HEK293 (cell line): Measurements from ENCODE around the gene PSTPIP2.

Experiments used
- GLIS1 ChIP-seq: fragments of 450-650 bp; formaldehyde crosslinking; IDR thresholded peaks from 2 replicates; pipeline ENCODE4 v1.5.1; 2016; ENCODE audit warnings: missing biosample characterization, missing genetic modification characterization
- GLIS2 ChIP-seq: fragments of 450-650 bp; formaldehyde crosslinking; IDR thresholded peaks from 2 replicates; pipeline ENCODE4 v1.5.1; 2016; ENCODE audit warnings: missing biosample characterization, missing genetic modification characterization
- SALL2 ChIP-seq: fragments of 450-650 bp; formaldehyde crosslinking; IDR thresholded peaks from 2 replicates; pipeline ENCODE4 v1.5.0; 2017; ENCODE audit warnings: missing biosample characterization, mild to moderate bottlenecking, missing genetic modification characterization, borderline replicate concordance
- SCRT1 ChIP-seq: fragments of 450-650 bp; formaldehyde crosslinking; IDR thresholded peaks from 2 replicates; pipeline ENCODE4 v1.5.1; 2016; ENCODE audit warnings: missing biosample characterization, missing genetic modification characterization, borderline replicate concordance
- SETDB1 ChIP-seq: IDR thresholded peaks from one replicate; pipeline ENCODE4 v1.6.1; 2017; ENCODE audit warnings: mild to moderate bottlenecking, low read length, moderate library complexity, mixed read lengths; ENCODE audit not compliant: insufficient read length
- SP7 ChIP-seq: fragments of 450-650 bp; formaldehyde crosslinking; IDR thresholded peaks from 2 replicates; pipeline ENCODE4 v1.5.1; 2016; ENCODE audit warnings: missing biosample characterization, missing genetic modification characterization
- TRIM28 ChIP-seq: IDR thresholded peaks from 2 replicates; pipeline ENCODE4 v1.6.1; 2011; ENCODE audit warnings: low read length, control low read depth, borderline replicate concordance
- YY2 ChIP-seq: fragments of 450-650 bp; formaldehyde crosslinking; IDR thresholded peaks from 2 replicates; pipeline ENCODE4 v1.5.1; 2016; ENCODE audit warnings: missing biosample characterization, missing genetic modification characterization
- ZBTB17 ChIP-seq: fragments of 450-650 bp; formaldehyde crosslinking; IDR thresholded peaks from 2 replicates; pipeline ENCODE4 v1.5.1; 2016; ENCODE audit warnings: missing biosample characterization, missing genetic modification characterization
- ZEB2 ChIP-seq: fragments of 450-650 bp; formaldehyde crosslinking; IDR thresholded peaks from 2 replicates; pipeline ENCODE4 v1.5.1; 2016; ENCODE audit warnings: missing biosample characterization, missing genetic modification characterization
- ZFHX2 ChIP-seq: fragments of 450-650 bp; formaldehyde crosslinking; conservative IDR thresholded peaks from 2 replicates; pipeline ENCODE4 v1.5.1; 2016; ENCODE audit warnings: missing biosample characterization, missing genetic modification characterization
- ZNF114 ChIP-seq: fragments of 450-650 bp; formaldehyde crosslinking; IDR thresholded peaks from 2 replicates; pipeline ENCODE4 v1.5.0; 2017; ENCODE audit warnings: missing biosample characterization, missing genetic modification characterization
- ZNF174 ChIP-seq: fragments of 450-650 bp; formaldehyde crosslinking; IDR thresholded peaks from 2 replicates; pipeline ENCODE4 v1.5.0; 2017; ENCODE audit warnings: missing biosample characterization, mild to moderate bottlenecking, missing genetic modification characterization
- ZNF292 ChIP-seq: fragments of 450-650 bp; formaldehyde crosslinking; IDR thresholded peaks from 2 replicates; pipeline ENCODE4 v1.5.1; 2016; ENCODE audit warnings: low read depth, missing biosample characterization, missing genetic modification characterization, borderline replicate concordance
- ZNF423 ChIP-seq: fragments of 450-650 bp; formaldehyde crosslinking; IDR thresholded peaks from 2 replicates; pipeline ENCODE4 v1.5.1; 2016; ENCODE audit warnings: missing biosample characterization, missing genetic modification characterization
- ZNF654 ChIP-seq: fragments of 450-650 bp; formaldehyde crosslinking; IDR thresholded peaks from 2 replicates; pipeline ENCODE4 v1.5.1; 2016; ENCODE audit warnings: low read depth, missing biosample characterization, missing genetic modification characterization
- ZNF707 ChIP-seq: fragments of 450-650 bp; formaldehyde crosslinking; IDR thresholded peaks from 2 replicates; pipeline ENCODE4 v1.5.1; 2016; ENCODE audit warnings: missing biosample characterization, missing genetic modification characterization
- ZNF747 ChIP-seq: fragments of 450-650 bp; formaldehyde crosslinking; IDR thresholded peaks from 2 replicates; pipeline ENCODE4 v1.5.1; 2016; ENCODE audit warnings: missing biosample characterization, missing genetic modification characterization
- ZNF76 ChIP-seq: fragments of 450-650 bp; formaldehyde crosslinking; IDR thresholded peaks from 2 replicates; pipeline ENCODE4; 2016; ENCODE audit warnings: low read depth, missing biosample characterization, missing genetic modification characterization, borderline replicate concordance
- ZNF830 ChIP-seq: fragments of 450-650 bp; IDR thresholded peaks from 2 replicates; pipeline ENCODE4 v1.5.0; 2018; ENCODE audit warnings: missing biosample characterization, missing genetic modification characterization, low read depth, mild to moderate bottlenecking, moderate library complexity
- ZSCAN30 ChIP-seq: fragments of 450-650 bp; IDR thresholded peaks from 2 replicates; pipeline ENCODE4 v1.5.1; 2018; ENCODE audit warnings: missing biosample characterization, mild to moderate bottlenecking, missing genetic modification characterization, moderate library complexity
- ZXDB ChIP-seq: fragments of 450-650 bp; formaldehyde crosslinking; IDR thresholded peaks from 2 replicates; pipeline ENCODE4 v1.5.1; 2016; ENCODE audit warnings: missing biosample characterization, missing genetic modification characterization
- TF ChIP-seq, protein P1 (sequence below): fragments of 450-650 bp; formaldehyde crosslinking; IDR thresholded peaks from 2 replicates; pipeline ENCODE4 v1.5.1; 2016; ENCODE audit warnings: missing biosample characterization, missing genetic modification characterization
- TF ChIP-seq, protein P2 (sequence below): fragments of 450-650 bp; formaldehyde crosslinking; IDR thresholded peaks from 2 replicates; pipeline ENCODE4 v1.5.1; 2016; ENCODE audit warnings: missing biosample characterization, missing genetic modification characterization
- TF ChIP-seq, protein P3 (sequence below): fragments of 450-650 bp; formaldehyde crosslinking; IDR thresholded peaks from 2 replicates; pipeline ENCODE4 v1.5.1; 2017; ENCODE audit warnings: missing biosample characterization, missing genetic modification characterization
- TF ChIP-seq, protein P4 (sequence below): fragments of 450-650 bp; formaldehyde crosslinking; IDR thresholded peaks from 2 replicates; pipeline ENCODE4 v1.5.1; 2017; ENCODE audit warnings: missing biosample characterization, missing genetic modification characterization
- TF ChIP-seq, protein P5 (sequence below): fragments of 450-650 bp; formaldehyde crosslinking; IDR thresholded peaks from 2 replicates; pipeline ENCODE4 v1.5.1; 2016; ENCODE audit warnings: missing biosample characterization, missing genetic modification characterization
- TF ChIP-seq, protein P6 (sequence below): fragments of 450-650 bp; formaldehyde crosslinking; IDR thresholded peaks from 2 replicates; pipeline ENCODE4 v1.5.1; 2016; ENCODE audit warnings: missing biosample characterization, missing genetic modification characterization, low read depth

PSTPIP2 gene

DNA sequence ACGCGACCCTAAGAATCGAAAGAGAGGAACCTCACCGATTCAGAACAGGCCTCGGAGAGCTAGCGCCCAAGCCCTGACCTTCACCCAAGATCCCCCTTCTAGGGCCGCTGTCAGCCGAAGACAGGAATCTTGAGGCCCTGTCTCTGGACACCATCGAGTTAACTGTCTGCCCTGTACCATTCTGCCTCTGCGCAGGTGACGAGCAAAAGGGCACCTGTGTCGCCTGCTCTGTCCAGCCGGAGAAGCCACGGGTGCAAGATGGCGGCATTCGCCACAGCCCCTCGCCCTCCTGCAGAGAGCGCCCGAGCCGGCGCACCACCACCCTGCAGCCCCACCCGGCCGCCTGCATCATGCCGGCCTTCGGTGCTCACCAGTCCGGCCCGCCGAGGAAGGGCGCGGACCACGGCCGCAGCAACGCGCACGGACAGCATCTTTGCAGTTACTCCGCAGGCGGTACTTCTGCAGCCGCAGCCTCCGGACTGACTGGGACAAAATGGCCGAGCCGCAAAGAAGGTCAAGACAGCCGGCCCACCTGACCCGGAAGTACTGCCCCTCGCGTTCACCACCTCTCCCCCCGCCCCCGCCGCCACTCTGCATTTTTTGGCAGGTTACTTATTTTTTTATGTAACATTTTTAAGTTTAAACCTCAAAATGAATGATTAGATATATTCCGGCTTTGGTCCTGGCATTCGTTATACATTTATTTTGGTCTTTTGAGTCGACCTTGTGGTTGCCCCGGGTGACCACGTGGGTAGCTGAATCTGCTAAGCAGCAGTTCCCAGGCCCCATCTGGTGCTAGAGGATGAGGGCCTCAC is 25.9 kb upstream of the PSTPIP2 start, which contains the start of gene ATP5F1A (continued):
- TF ChIP-seq ZNF114 (tag by site-specific recombination), result no peak
- TF ChIP-seq, protein P1, sequence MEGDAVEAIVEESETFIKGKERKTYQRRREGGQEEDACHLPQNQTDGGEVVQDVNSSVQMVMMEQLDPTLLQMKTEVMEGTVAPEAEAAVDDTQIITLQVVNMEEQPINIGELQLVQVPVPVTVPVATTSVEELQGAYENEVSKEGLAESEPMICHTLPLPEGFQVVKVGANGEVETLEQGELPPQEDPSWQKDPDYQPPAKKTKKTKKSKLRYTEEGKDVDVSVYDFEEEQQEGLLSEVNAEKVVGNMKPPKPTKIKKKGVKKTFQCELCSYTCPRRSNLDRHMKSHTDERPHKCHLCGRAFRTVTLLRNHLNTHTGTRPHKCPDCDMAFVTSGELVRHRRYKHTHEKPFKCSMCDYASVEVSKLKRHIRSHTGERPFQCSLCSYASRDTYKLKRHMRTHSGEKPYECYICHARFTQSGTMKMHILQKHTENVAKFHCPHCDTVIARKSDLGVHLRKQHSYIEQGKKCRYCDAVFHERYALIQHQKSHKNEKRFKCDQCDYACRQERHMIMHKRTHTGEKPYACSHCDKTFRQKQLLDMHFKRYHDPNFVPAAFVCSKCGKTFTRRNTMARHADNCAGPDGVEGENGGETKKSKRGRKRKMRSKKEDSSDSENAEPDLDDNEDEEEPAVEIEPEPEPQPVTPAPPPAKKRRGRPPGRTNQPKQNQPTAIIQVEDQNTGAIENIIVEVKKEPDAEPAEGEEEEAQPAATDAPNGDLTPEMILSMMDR (tag by site-specific recombination), result peak; percentile 61; the same call in 1 of the 2 replicates
- no peak for TF ChIP-seq ZBTB17 (tag by site-specific recombination)
- TF ChIP-seq ZNF747 (tag by site-specific recombination), result no peak
- no peak for TF ChIP-seq ZNF423 (tag by site-specific recombination)
- TF ChIP-seq ZNF707 (tag by site-specific recombination), result no peak
- TF ChIP-seq, protein P2, sequence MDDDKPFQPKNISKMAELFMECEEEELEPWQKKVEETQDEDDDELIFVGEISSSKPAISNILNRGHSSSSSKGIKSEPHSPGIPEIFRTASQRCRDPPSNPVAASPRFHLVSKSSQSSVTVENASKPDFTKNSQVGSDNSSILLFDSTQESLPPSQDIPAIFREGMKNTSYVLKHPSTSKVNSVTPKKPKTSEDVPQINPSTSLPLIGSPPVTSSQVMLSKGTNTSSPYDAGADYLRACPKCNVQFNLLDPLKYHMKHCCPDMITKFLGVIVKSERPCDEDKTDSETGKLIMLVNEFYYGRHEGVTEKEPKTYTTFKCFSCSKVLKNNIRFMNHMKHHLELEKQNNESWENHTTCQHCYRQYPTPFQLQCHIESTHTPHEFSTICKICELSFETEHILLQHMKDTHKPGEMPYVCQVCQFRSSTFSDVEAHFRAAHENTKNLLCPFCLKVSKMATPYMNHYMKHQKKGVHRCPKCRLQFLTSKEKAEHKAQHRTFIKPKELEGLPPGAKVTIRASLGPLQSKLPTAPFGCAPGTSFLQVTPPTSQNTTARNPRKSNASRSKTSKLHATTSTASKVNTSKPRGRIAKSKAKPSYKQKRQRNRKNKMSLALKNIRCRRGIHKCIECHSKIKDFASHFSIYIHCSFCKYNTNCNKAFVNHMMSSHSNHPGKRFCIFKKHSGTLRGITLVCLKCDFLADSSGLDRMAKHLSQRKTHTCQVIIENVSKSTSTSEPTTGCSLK (tag by site-specific recombination), result no peak
- TF ChIP-seq GLIS1 (tag by site-specific recombination), result peak; percentile 84
- no peak for TF ChIP-seq ZNF174 (tag by site-specific recombination)
- TF ChIP-seq, protein P3, sequence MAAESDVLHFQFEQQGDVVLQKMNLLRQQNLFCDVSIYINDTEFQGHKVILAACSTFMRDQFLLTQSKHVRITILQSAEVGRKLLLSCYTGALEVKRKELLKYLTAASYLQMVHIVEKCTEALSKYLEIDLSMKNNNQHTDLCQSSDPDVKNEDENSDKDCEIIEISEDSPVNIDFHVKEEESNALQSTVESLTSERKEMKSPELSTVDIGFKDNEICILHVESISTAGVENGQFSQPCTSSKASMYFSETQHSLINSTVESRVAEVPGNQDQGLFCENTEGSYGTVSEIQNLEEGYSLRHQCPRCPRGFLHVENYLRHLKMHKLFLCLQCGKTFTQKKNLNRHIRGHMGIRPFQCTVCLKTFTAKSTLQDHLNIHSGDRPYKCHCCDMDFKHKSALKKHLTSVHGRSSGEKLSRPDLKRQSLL, result no peak
- peak; percentile 50; the same call in 1 of the 2 replicates for TF ChIP-seq SP7 (tag by site-specific recombination)
- TF ChIP-seq SETDB1, result no peak
- TF ChIP-seq ZNF292 (tag by site-specific recombination), result no peak
- peak; percentile 43 for TF ChIP-seq ZFHX2
- TF ChIP-seq, protein P4, sequence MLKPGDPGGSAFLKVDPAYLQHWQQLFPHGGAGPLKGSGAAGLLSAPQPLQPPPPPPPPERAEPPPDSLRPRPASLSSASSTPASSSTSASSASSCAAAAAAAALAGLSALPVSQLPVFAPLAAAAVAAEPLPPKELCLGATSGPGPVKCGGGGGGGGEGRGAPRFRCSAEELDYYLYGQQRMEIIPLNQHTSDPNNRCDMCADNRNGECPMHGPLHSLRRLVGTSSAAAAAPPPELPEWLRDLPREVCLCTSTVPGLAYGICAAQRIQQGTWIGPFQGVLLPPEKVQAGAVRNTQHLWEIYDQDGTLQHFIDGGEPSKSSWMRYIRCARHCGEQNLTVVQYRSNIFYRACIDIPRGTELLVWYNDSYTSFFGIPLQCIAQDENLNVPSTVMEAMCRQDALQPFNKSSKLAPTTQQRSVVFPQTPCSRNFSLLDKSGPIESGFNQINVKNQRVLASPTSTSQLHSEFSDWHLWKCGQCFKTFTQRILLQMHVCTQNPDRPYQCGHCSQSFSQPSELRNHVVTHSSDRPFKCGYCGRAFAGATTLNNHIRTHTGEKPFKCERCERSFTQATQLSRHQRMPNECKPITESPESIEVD, result no peak
- peak; percentile 95 for TF ChIP-seq YY2 (tag by site-specific recombination)
- TF ChIP-seq ZXDB, result peak; percentile 82
- TF ChIP-seq, protein P5, sequence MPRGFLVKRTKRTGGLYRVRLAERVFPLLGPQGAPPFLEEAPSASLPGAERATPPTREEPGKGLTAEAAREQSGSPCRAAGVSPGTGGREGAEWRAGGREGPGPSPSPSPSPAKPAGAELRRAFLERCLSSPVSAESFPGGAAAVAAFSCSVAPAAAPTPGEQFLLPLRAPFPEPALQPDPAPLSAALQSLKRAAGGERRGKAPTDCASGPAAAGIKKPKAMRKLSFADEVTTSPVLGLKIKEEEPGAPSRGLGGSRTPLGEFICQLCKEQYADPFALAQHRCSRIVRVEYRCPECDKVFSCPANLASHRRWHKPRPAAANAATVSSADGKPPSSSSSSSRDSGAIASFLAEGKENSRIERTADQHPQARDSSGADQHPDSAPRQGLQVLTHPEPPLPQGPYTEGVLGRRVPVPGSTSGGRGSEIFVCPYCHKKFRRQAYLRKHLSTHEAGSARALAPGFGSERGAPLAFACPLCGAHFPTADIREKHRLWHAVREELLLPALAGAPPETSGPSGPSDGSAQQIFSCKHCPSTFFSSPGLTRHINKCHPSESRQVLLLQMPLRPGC, result 0 out of 2 replicates have a peak, but pooled peaks have one; percentile 26
- TF ChIP-seq ZNF76 (tag by site-specific recombination), result no peak
- no peak for TF ChIP-seq SCRT1 (tag by site-specific recombination)
- TF ChIP-seq, protein P6, sequence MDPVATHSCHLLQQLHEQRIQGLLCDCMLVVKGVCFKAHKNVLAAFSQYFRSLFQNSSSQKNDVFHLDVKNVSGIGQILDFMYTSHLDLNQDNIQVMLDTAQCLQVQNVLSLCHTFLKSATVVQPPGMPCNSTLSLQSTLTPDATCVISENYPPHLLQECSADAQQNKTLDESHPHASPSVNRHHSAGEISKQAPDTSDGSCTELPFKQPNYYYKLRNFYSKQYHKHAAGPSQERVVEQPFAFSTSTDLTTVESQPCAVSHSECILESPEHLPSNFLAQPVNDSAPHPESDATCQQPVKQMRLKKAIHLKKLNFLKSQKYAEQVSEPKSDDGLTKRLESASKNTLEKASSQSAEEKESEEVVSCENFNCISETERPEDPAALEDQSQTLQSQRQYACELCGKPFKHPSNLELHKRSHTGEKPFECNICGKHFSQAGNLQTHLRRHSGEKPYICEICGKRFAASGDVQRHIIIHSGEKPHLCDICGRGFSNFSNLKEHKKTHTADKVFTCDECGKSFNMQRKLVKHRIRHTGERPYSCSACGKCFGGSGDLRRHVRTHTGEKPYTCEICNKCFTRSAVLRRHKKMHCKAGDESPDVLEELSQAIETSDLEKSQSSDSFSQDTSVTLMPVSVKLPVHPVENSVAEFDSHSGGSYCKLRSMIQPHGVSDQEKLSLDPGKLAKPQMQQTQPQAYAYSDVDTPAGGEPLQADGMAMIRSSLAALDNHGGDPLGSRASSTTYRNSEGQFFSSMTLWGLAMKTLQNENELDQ (tag by site-specific recombination), result no peak
- TF ChIP-seq SALL2 (tag by site-specific recombination), result no peak
- no peak for TF ChIP-seq TRIM28
- TF ChIP-seq ZSCAN30 (tag by site-specific recombination), result no peak; the same call in 1 of the 2 replicates
- peak; percentile 32; the same call in 1 of the 2 replicates for TF ChIP-seq ZEB2
- peak; percentile 56 for TF ChIP-seq GLIS2 (tag by site-specific recombination)
- TF ChIP-seq ZNF654 (tag by site-specific recombination), result no peak
- TF ChIP-seq ZNF830 (tag by site-specific recombination), result no peak
